ENCODE results near the gene RNF41. TPM values are rescaled to one million over a fixed set of nuclear protein-coding genes. Genes with fewer than 3 reads are reported as not detected.
"Not testable (repeated sequence)": the region's sequence is repeated elsewhere in the genome, so short reads cannot be mapped to it uniquely, and the experiment has no call there.

RNF41 gene
- total RNA-seq, result 10 to 100 TPM; 31.4 to 33.0 TPM

GRCh38 chr12:56221757-56222530 is at the start of gene RNF41:
TSS of gene RNF41 (minus strand) at chr12:56221922. CDS start at chr12:56214047, 7,875 bp downstream.
- no peaks in the 10 kb centered on the region for H3K9me3 Mint-ChIP-seq
- ATAC-seq (replicated peaks), result peak; percentile 88
- peaks cover 23% of the 10 kb centered on the region for H3K4me1 Mint-ChIP-seq
- H3K27me3 Mint-ChIP-seq, result no peaks in the 10 kb centered on the region
- H3K36me3 Mint-ChIP-seq (ENCODE audit: low read depth), result peaks cover 36% of the 10 kb centered on the region
- peak within 1 kb of the TSS; percentile 100 for H3K4me3 Mint-ChIP-seq
- H3K27ac Mint-ChIP-seq, result peak within 1 kb of the TSS; percentile 99

DNA sequence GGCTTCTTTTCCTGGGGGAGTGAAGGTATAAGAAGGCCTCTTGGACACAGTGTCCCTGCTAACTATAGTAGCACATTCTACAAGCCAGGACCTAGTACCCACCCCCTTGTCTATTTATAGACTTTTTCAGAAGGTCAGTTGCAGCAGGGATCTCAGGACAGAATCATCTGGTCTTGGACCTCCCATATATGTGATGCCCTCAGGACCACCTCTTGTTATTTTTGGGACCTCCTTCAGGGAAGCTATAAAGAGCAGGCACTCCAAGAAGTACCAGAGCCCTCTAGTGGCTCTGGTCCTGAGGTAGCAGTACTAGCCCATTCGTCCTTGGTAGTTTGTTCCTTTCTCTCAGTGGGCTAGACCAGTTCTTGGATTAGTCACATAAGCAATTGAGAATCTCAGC is 49.3 kb upstream of the RNF41 start:
- H3K27me3 Mint-ChIP-seq, result no peaks in the 10 kb centered on the region
- H3K4me3 Mint-ChIP-seq, result no peak overlapping the region
- no peak for ATAC-seq (replicated peaks)
- H3K4me1 Mint-ChIP-seq, result peaks cover 18% of the 10 kb centered on the region
- peaks cover 68% of the 10 kb centered on the region for H3K36me3 Mint-ChIP-seq (ENCODE audit: low read depth)
- H3K9me3 Mint-ChIP-seq, result no peaks in the 10 kb centered on the region
- H3K27ac Mint-ChIP-seq, result peak overlapping the region; percentile 69

- Mint-ChIP-seq H3K4me3 (peak overlapping the region; percentile 97), H3K27me3 (no peaks in the 10 kb centered on the region), H3K9me3 (no peaks in the 10 kb centered on the region), H3K36me3 (ENCODE audit: low read depth) (peaks cover 34% of the 10 kb centered on the region), H3K27ac (peak overlapping the region; percentile 59), H3K4me1 (peaks cover 18% of the 10 kb centered on the region)
- ATAC-seq (replicated peaks), result no peak
These were observed 45.8 kb upstream of the RNF41 start for GRCh38 chr12:56267443-56268071.

DNA sequence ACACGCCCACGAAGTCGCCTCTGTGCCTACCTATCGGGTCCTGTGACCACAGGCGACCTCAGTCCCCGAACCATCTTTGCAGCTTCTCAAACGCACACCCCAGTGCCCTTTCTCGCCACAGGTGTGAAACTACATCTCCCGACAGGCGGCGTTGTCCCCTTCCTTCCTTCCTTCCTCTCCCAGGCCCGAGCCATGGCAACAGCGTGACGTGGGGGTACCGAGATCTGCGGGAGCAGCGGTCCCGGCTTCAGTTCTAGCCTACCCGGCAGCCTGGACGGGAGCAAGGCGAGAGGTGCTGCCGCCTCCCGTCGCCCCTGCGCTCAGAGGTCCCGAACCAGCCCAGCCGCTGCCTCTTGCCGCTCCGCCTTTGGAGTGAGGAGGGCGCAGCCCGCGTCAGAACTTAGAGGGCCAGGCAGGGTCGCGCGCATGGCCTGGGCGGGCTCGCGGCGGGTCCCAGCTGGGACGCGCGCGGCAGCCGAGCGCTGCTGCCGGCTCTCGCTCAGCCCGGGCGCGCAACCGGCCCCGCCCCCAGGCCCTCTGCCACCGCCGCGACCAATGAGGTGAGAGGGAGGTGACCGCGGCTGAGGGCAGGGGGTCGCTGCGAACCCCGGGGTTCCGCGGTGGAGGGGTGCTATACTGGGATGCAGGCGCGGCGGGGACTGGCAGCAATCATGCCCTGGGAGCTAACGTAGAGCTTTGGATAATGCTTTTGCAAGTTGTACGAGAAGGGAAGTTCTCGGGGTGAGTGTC is 45.1 kb upstream of the RNF41 start, which contains the start of gene COQ10A:
Gene COQ10A, plus strand, starts transcription at position 250 of the 750 bp plus-strand sequence. Its CDS starts 177 bp downstream, at position 427.
- peak; percentile 94 for ATAC-seq (replicated peaks)
- Mint-ChIP-seq H3K36me3 (ENCODE audit: low read depth) (peaks cover 27% of the 10 kb centered on the region), H3K4me3 (peak within 1 kb of the TSS; percentile 97), H3K27me3 (no peaks in the 10 kb centered on the region), H3K4me1 (peaks cover 18% of the 10 kb centered on the region), H3K27ac (peak within 1 kb of the TSS; percentile 94), H3K9me3 (no peaks in the 10 kb centered on the region)

GRCh38 chr12:56266068-56266692 is 44.5 kb upstream of the RNF41 start:
- Mint-ChIP-seq H3K27ac (peak overlapping the region; percentile 94), H3K36me3 (ENCODE audit: low read depth) (peaks cover 20% of the 10 kb centered on the region), H3K4me3 (peak overlapping the region; percentile 97), H3K4me1 (peaks cover 18% of the 10 kb centered on the region)
- H3K27me3 Mint-ChIP-seq; H3K9me3 Mint-ChIP-seq; ATAC-seq (replicated peaks): not testable (repeated sequence)

GRCh38 chr12:56262955-56263354 is 41.2 kb upstream of the RNF41 start:
- not testable (repeated sequence) for H3K36me3 Mint-ChIP-seq (ENCODE audit: low read depth); ATAC-seq (replicated peaks); H3K4me3 Mint-ChIP-seq; H3K27me3 Mint-ChIP-seq; H3K9me3 Mint-ChIP-seq; H3K27ac Mint-ChIP-seq
- peaks cover 18% of the 10 kb centered on the region for H3K4me1 Mint-ChIP-seq

DNA sequence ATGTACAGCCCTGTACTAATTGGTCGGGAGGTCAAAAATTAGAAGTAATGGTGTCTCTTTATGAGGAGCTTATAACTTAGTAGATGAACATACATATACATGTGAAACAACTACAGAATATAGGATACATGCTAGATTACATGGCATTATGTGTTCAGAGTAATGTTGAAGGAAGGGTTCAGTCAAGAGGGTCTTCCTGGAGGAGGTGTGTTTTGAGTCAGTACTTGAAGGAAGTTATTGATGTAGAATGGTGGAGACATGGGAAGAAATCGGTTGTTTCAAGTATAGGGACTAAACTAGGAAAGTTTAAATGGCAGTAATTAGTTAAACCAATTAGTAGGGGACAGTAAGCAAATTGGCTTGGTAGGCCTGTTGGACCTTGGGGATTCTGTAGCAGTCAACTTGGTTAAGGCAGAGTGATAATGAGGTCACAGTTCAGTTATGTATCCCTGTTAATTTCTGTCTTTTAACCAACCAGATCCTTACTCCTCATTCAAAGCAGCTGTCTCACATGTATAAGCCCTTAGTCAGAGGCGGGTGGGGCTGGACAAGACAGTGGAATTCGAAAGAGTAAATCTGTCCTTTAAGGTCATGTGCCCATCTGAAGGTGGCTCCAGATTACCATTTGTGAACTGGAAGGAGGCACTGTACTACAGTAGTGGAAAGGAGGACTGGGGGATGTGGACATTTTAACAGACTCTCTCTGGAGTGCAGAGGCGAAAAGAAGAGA is 39.9 kb upstream of the RNF41 start:
- ATAC-seq (replicated peaks), result no peak
- Mint-ChIP-seq H3K27me3 (no peaks in the 10 kb centered on the region), H3K4me3 (no peak overlapping the region), H3K27ac (no peak overlapping the region), H3K4me1 (peaks cover 11% of the 10 kb centered on the region), H3K9me3 (no peaks in the 10 kb centered on the region), H3K36me3 (ENCODE audit: low read depth) (no peaks in the 10 kb centered on the region)

DNA sequence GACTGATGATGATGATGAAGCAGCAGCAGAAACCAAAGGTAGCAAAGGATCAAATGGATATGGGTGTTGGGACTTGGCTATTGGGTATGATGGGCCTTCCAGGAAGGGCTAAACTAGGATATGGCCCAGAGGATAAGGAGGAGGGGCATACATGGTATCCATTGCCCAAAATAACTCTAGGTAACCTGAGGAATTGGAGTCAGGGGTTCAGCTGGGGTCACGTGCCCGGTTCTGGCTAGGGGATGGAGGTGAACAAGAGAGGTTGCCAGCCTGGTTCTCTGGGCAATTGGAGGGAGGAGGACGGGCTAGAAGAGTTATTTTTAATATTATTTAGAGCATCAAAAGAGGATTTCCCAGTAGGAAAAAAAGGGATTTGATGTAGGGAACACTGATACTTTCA is 39.2 kb upstream of the RNF41 start:
- Mint-ChIP-seq H3K27me3 (no peaks in the 10 kb centered on the region), H3K4me3 (no peak overlapping the region), H3K36me3 (ENCODE audit: low read depth) (peaks cover 6% of the 10 kb centered on the region), H3K9me3 (no peaks in the 10 kb centered on the region), H3K27ac (no peak overlapping the region), H3K4me1 (peaks cover 10% of the 10 kb centered on the region)
- no peak for ATAC-seq (replicated peaks)

DNA sequence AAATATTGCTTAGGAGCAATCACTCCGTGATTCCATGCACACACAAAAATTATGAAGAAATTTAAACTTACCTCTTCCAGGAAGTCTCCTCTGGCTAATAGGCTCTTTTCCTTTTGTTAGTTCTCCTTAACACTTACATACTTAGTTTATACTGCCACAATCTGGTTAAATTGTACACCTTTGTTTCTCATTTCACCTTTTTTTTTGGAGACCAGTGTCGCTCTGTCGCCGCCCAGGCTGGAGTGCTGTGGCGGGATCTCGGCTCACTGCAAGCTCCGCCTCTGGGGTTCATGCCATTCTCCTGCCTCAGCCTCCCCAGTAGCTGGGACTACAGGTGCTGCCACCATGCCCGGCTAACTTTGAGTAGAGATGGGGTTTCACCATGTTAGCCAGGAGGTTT is 38.7 kb upstream of the RNF41 start:
- no peak for ATAC-seq (replicated peaks)
- H3K4me3 Mint-ChIP-seq, result no peak overlapping the region
- peaks cover 11% of the 10 kb centered on the region for H3K4me1 Mint-ChIP-seq
- H3K27me3 Mint-ChIP-seq, result no peaks in the 10 kb centered on the region
- no peaks in the 10 kb centered on the region for H3K9me3 Mint-ChIP-seq
- peaks cover 10% of the 10 kb centered on the region for H3K36me3 Mint-ChIP-seq (ENCODE audit: low read depth)
- H3K27ac Mint-ChIP-seq, result no peak overlapping the region

DNA sequence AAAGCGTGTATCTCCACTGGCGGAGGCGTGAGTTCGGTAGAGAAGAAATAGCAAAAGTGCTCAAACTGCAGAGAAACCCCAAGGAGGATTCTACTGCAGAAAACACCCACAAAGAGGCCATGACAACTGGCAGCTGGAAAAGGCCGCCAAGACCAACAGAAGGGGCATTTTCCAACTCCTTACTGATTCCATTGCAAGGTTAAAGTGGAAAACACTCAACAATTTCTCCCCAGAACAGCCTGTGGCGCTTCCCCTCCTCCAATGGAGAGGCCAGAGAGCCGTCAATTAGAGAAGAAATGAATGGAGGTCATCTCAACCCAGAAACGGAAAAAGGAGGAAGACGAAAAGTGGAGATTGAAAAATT is 37.1 kb upstream of the RNF41 start:
- peaks cover 26% of the 10 kb centered on the region for H3K36me3 Mint-ChIP-seq (ENCODE audit: low read depth)
- H3K27ac Mint-ChIP-seq, result peak overlapping the region; percentile 87
- no peak for ATAC-seq (replicated peaks)
- H3K27me3 Mint-ChIP-seq, result no peaks in the 10 kb centered on the region
- no peaks in the 10 kb centered on the region for H3K9me3 Mint-ChIP-seq
- peaks cover 11% of the 10 kb centered on the region for H3K4me1 Mint-ChIP-seq
- H3K4me3 Mint-ChIP-seq, result peak overlapping the region; percentile 88

DNA sequence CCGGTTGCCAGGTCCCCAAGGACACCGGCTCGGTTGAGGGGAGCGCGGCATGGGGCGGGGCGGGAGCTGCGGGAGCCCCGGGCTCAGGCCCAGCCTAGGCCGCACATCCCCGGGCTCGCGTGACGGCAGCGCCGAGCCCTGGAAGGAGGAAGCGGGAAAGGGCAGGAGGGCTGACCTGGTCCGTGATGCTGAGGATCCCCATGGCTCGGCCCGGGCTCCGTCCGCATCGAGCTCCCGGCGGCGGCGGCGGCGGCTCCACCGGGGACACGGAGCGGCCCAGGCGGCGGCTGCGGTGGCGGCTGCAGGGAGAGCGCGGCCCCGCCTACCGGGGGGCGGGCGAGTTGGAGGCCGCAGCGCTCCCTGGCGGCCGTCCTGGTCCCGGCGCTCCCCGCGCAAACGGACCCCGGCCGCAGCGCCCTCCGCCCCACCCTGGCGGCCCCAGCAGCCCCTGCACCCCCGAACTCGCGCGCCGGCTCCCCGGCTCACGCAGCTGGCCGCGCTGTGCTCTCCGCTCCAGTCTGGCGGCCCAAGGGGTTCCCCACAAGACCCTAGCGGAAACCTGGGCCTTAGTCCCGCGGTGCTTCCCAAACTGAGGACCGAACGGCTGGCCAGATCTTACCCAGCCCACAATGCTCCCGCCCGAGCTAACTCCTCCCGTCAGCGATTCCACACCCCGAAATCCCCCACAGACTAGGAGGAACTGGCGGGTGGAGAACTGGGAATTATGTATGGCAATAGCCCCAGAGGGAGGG is 36.5 kb upstream of the RNF41 start, which contains the start of gene ANKRD52:
Gene ANKRD52, minus strand, starts transcription at position 317 of the 752 bp plus-strand sequence. Its CDS starts 115 bp downstream, at position 202.
- ATAC-seq (replicated peaks), result peak; percentile 97
- Mint-ChIP-seq H3K4me1 (peaks cover 11% of the 10 kb centered on the region), H3K27me3 (no peaks in the 10 kb centered on the region), H3K27ac (peak within 1 kb of the TSS; percentile 87), H3K4me3 (peak within 1 kb of the TSS; percentile 88), H3K36me3 (ENCODE audit: low read depth) (peaks cover 31% of the 10 kb centered on the region), H3K9me3 (no peaks in the 10 kb centered on the region)

GRCh38 chr12:56257491-56258067 is 35.9 kb upstream of the RNF41 start:
- peaks cover 11% of the 10 kb centered on the region for H3K4me1 Mint-ChIP-seq
- ATAC-seq (replicated peaks), result peak; percentile 20
- H3K27me3 Mint-ChIP-seq, result no peaks in the 10 kb centered on the region
- H3K36me3 Mint-ChIP-seq (ENCODE audit: low read depth), result peaks cover 38% of the 10 kb centered on the region
- H3K4me3 Mint-ChIP-seq, result peak overlapping the region; percentile 81
- H3K9me3 Mint-ChIP-seq, result no peaks in the 10 kb centered on the region
- H3K27ac Mint-ChIP-seq, result peak overlapping the region; percentile 69

DNA sequence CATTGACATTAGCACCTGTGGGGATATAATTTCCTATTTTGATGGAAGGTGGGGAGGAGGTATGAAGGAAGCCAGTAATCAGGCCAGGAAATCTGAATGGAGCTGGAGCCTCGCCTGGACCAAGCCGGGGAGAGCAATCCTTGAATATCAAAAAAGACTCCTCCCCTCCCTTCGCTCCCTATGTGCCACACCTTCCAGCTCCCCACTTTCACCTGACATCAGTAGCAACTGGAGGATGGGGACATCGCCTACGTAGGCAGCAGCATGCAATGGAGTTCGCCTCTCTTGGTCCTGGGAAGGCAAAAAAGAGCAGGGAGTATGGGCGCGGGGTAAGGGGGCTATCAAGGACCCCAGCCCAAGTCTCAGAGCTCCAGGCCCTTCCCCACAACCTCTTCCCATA is 35.3 kb upstream of the RNF41 start:
- no peak for ATAC-seq (replicated peaks)
- H3K9me3 Mint-ChIP-seq, result no peaks in the 10 kb centered on the region
- H3K27ac Mint-ChIP-seq, result peak overlapping the region; percentile 69
- H3K36me3 Mint-ChIP-seq (ENCODE audit: low read depth), result peaks cover 43% of the 10 kb centered on the region
- H3K27me3 Mint-ChIP-seq, result no peaks in the 10 kb centered on the region
- peaks cover 11% of the 10 kb centered on the region for H3K4me1 Mint-ChIP-seq
- peak overlapping the region; percentile 81 for H3K4me3 Mint-ChIP-seq
